Measurements from ENCODE around the gene SLC35B2. TPM values are rescaled to one million over a fixed set of nuclear protein-coding genes. Genes with fewer than 3 reads are reported as not detected.
A peak's percentile ranks its signal among the peaks of the same experiment; 100 is the strongest.

SLC35B2 gene
- total RNA-seq, 1 experiment from 2014 or later: 28.9 TPM

- peaks cover 71% of the 10 kb centered on the region for H3K36me3 Mint-ChIP-seq
- H3K27me3 Mint-ChIP-seq (ENCODE audit: low read depth): no peaks in the 10 kb centered on the region
- POLR2A ChIA-PET: interaction anchor here (4.8 kb wide), 1 partner anchor 7 kb away, joined by 83 read pairs; the partner anchor contains the start of gene SLC35B2
- H3K9me3 Mint-ChIP-seq: no peaks in the 10 kb centered on the region
- H3K27ac Mint-ChIP-seq: peak overlapping the region; percentile 95
- TF ChIP-seq ZNF263 (CRISPR knock-in tag; IDR thresholded peaks at IDR 0.05; ENCODE audit: low read depth): no peak
- TF ChIP-seq EMX1 (CRISPR knock-in tag; IDR thresholded peaks at IDR 0.05): peak; percentile 56; the same call in 1 of the 2 replicates
- peak; percentile 44; the same call in 1 of the 2 replicates for TF ChIP-seq ZNF416 (CRISPR knock-in tag; IDR thresholded peaks at IDR 0.05)
- TF ChIP-seq, protein P1, sequence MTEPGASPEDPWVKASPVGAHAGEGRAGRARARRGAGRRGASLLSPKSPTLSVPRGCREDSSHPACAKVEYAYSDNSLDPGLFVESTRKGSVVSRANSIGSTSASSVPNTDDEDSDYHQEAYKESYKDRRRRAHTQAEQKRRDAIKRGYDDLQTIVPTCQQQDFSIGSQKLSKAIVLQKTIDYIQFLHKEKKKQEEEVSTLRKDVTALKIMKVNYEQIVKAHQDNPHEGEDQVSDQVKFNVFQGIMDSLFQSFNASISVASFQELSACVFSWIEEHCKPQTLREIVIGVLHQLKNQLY (CRISPR knock-in tag; IDR thresholded peaks at IDR 0.05): no peak
- no peak for TF ChIP-seq HMGA2 (CRISPR knock-in tag; IDR thresholded peaks at IDR 0.05)
- TF ChIP-seq ERG (CRISPR knock-in tag; IDR thresholded peaks at IDR 0.05): peak; percentile 49; the same call in 1 of the 2 replicates
- TF ChIP-seq NFATC4 (CRISPR knock-in tag; IDR thresholded peaks at IDR 0.05): peak; percentile 81; the same call in 1 of the 2 replicates
- 0 out of 2 replicates have a peak, but pooled peaks have one; percentile 57 for TF ChIP-seq AR (CRISPR knock-in tag; IDR thresholded peaks at IDR 0.05)
- no peak for TF ChIP-seq ZNF512 (CRISPR knock-in tag; IDR thresholded peaks at IDR 0.05; ENCODE audit: borderline replicate concordance)
- no peak for TF ChIP-seq GABPB1 (CRISPR knock-in tag; IDR thresholded peaks at IDR 0.05)
- TF ChIP-seq, protein P2, sequence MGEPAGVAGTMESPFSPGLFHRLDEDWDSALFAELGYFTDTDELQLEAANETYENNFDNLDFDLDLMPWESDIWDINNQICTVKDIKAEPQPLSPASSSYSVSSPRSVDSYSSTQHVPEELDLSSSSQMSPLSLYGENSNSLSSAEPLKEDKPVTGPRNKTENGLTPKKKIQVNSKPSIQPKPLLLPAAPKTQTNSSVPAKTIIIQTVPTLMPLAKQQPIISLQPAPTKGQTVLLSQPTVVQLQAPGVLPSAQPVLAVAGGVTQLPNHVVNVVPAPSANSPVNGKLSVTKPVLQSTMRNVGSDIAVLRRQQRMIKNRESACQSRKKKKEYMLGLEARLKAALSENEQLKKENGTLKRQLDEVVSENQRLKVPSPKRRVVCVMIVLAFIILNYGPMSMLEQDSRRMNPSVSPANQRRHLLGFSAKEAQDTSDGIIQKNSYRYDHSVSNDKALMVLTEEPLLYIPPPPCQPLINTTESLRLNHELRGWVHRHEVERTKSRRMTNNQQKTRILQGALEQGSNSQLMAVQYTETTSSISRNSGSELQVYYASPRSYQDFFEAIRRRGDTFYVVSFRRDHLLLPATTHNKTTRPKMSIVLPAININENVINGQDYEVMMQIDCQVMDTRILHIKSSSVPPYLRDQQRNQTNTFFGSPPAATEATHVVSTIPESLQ (CRISPR knock-in tag; IDR thresholded peaks at IDR 0.05): no peak
- no peak for TF ChIP-seq TCF7 (CRISPR knock-in tag; IDR thresholded peaks at IDR 0.05; ENCODE audit: low read depth)
- peak overlapping the region; percentile 99 for H3K4me3 Mint-ChIP-seq
- CTCF ChIA-PET: interaction anchor here (1.4 to 1.5 kb wide), 2 partner anchors 12 to 14 kb away, joined by 3 read pairs; no protein-coding TSS in a partner anchor
- H3K4me1 Mint-ChIP-seq: peaks cover 45% of the 10 kb centered on the region
- DNase-seq (ENCODE audit: low spot score) (no peak), ATAC-seq (no peak)
Measured at GRCh38 chr6:44249082-44249748, 8.1 kb downstream of the SLC35B2 start.

DNA sequence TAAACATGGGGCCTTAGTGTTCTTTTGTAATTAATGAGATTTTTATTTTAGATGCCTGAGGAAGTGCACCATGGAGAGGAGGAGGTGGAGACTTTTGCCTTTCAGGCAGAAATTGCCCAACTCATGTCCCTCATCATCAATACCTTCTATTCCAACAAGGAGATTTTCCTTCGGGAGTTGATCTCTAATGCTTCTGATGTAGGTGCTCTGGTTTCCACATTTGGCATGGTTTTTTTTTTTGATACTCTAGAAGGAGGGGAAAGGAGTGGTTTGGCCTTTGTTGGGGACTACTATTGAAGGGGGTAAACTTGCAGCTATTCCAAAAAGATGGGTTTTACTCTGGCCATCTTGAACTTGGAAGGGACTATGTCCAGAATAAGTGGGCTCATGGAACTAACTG, 8.7 kb downstream of the SLC35B2 start:
- DNase-seq (ENCODE audit: low spot score): no peak
- Mint-ChIP-seq H3K27ac (peak overlapping the region; percentile 95), H3K27me3 (ENCODE audit: low read depth) (no peaks in the 10 kb centered on the region), H3K4me3 (peak overlapping the region; percentile 99), H3K36me3 (peaks cover 66% of the 10 kb centered on the region), H3K4me1 (peaks cover 43% of the 10 kb centered on the region), H3K9me3 (no peaks in the 10 kb centered on the region)
- ChIA-PET POLR2A (interaction anchor here (4.8 to 4.9 kb wide), 2 partner anchors 7 to 26 kb away, joined by 63 to 83 read pairs; partner anchors contain the start of genes SLC29A1 and SLC35B2), CTCF (interaction anchor here (1.4 to 1.5 kb wide), 2 partner anchors 11 to 13 kb away, joined by 3 read pairs; no protein-coding TSS in a partner anchor)
- no peak for ATAC-seq
- TF ChIP-seq, protein P3, sequence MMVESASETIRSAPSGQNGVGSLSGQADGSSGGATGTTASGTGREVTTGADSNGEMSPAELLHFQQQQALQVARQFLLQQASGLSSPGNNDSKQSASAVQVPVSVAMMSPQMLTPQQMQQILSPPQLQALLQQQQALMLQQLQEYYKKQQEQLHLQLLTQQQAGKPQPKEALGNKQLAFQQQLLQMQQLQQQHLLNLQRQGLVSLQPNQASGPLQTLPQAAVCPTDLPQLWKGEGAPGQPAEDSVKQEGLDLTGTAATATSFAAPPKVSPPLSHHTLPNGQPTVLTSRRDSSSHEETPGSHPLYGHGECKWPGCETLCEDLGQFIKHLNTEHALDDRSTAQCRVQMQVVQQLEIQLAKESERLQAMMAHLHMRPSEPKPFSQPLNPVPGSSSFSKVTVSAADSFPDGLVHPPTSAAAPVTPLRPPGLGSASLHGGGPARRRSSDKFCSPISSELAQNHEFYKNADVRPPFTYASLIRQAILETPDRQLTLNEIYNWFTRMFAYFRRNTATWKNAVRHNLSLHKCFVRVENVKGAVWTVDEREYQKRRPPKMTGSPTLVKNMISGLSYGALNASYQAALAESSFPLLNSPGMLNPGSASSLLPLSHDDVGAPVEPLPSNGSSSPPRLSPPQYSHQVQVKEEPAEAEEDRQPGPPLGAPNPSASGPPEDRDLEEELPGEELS (CRISPR knock-in tag; IDR thresholded peaks at IDR 0.05): no peak
- no peak for TF ChIP-seq ZNF512 (CRISPR knock-in tag; IDR thresholded peaks at IDR 0.05; ENCODE audit: borderline replicate concordance)
- TF ChIP-seq ZBTB43 (CRISPR knock-in tag; IDR thresholded peaks at IDR 0.05): no peak
- no peak for TF ChIP-seq E2F1 (CRISPR knock-in tag; IDR thresholded peaks at IDR 0.05)
